ENCODE measurements around the gene CYP2C19. TPM values are rescaled to one million over a fixed set of nuclear protein-coding genes. Genes with fewer than 3 reads are reported as not detected.

The CYP2C19 gene
- total RNA-seq, 1 experiment from 2014 or later = not detected

GRCh38 chr10:94738588-94738987, 23.9 kb upstream of the CYP2C19 start (continued):
- TF ChIP-seq ZNF232 (CRISPR knock-in tag; IDR thresholded peaks at IDR 0.05) = no peak
- TF ChIP-seq, protein P1, sequence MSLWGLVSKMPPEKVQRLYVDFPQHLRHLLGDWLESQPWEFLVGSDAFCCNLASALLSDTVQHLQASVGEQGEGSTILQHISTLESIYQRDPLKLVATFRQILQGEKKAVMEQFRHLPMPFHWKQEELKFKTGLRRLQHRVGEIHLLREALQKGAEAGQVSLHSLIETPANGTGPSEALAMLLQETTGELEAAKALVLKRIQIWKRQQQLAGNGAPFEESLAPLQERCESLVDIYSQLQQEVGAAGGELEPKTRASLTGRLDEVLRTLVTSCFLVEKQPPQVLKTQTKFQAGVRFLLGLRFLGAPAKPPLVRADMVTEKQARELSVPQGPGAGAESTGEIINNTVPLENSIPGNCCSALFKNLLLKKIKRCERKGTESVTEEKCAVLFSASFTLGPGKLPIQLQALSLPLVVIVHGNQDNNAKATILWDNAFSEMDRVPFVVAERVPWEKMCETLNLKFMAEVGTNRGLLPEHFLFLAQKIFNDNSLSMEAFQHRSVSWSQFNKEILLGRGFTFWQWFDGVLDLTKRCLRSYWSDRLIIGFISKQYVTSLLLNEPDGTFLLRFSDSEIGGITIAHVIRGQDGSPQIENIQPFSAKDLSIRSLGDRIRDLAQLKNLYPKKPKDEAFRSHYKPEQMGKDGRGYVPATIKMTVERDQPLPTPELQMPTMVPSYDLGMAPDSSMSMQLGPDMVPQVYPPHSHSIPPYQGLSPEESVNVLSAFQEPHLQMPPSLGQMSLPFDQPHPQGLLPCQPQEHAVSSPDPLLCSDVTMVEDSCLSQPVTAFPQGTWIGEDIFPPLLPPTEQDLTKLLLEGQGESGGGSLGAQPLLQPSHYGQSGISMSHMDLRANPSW (CRISPR knock-in tag; conservative IDR thresholded peaks at IDR 0.05; ENCODE audit: low read depth) = no peak
- no peak for TF ChIP-seq ZNF416 (CRISPR knock-in tag; IDR thresholded peaks at IDR 0.05)
- TF ChIP-seq NR2C2 (CRISPR knock-in tag; IDR thresholded peaks at IDR 0.05) = no peak

DNA sequence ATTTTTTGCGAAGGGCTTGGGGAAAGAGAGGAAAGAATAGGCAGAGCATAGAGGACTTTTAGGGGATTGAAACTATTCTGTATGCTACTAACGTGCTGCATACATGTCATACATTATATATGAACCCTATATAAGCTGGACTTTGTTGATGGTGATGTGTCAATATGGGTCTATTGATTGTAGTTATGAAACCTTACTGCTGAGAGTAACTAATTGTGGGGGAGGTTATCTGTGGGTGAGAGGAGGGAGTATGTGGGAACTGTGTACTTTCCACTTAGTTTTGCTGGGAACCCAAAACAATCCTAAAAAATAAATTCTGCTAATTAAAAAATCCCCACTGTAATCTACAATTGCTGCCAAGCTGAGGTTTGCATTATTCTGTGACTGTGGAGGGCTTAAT, 15.3 kb upstream of the CYP2C19 start:
- no peaks in the 10 kb centered on the region for H3K4me1 Mint-ChIP-seq
- H3K27me3 Mint-ChIP-seq (ENCODE audit: low read depth) = peaks cover 4% of the 10 kb centered on the region
- ChIA-PET POLR2A (no interaction called here), CTCF (no interaction called here)
- DNase-seq (ENCODE audit: low spot score) = no peak
- no peak for ATAC-seq
- H3K27ac Mint-ChIP-seq = no peak overlapping the region
- peaks cover 60% of the 10 kb centered on the region for H3K9me3 Mint-ChIP-seq
- H3K4me3 Mint-ChIP-seq = no peak overlapping the region
- peaks cover 34% of the 10 kb centered on the region for H3K36me3 Mint-ChIP-seq
- TF ChIP-seq, protein P2, sequence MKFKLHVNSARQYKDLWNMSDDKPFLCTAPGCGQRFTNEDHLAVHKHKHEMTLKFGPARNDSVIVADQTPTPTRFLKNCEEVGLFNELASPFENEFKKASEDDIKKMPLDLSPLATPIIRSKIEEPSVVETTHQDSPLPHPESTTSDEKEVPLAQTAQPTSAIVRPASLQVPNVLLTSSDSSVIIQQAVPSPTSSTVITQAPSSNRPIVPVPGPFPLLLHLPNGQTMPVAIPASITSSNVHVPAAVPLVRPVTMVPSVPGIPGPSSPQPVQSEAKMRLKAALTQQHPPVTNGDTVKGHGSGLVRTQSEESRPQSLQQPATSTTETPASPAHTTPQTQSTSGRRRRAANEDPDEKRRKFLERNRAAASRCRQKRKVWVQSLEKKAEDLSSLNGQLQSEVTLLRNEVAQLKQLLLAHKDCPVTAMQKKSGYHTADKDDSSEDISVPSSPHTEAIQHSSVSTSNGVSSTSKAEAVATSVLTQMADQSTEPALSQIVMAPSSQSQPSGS (CRISPR knock-in tag; IDR thresholded peaks at IDR 0.05; ENCODE audit: borderline replicate concordance, low read depth) = no peak
- TF ChIP-seq, protein P3, sequence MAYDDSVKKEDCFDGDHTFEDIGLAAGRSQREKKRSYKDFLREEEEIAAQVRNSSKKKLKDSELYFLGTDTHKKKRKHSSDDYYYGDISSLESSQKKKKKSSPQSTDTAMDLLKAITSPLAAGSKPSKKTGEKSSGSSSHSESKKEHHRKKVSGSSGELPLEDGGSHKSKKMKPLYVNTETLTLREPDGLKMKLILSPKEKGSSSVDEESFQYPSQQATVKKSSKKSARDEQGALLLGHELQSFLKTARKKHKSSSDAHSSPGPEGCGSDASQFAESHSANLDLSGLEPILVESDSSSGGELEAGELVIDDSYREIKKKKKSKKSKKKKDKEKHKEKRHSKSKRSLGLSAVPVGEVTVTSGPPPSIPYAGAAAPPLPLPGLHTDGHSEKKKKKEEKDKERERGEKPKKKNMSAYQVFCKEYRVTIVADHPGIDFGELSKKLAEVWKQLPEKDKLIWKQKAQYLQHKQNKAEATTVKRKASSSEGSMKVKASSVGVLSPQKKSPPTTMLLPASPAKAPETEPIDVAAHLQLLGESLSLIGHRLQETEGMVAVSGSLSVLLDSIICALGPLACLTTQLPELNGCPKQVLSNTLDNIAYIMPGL (CRISPR knock-in tag; IDR thresholded peaks at IDR 0.05) = no peak
- TF ChIP-seq SOX15 (CRISPR knock-in tag; IDR thresholded peaks at IDR 0.05) (no peak), GRHL2 (CRISPR knock-in tag; IDR thresholded peaks at IDR 0.05; ENCODE audit: insufficient replicate concordance, severe bottlenecking) (no peak), ESRRA (CRISPR knock-in tag; IDR thresholded peaks at IDR 0.05; ENCODE audit: borderline replicate concordance) (no peak), MYBL2 (CRISPR knock-in tag; IDR thresholded peaks at IDR 0.05) (no peak)

GRCh38 chr10:94747838-94748237, 14.6 kb upstream of the CYP2C19 start:
- ATAC-seq (no peak), DNase-seq (ENCODE audit: low spot score) (no peak)
- TF ChIP-seq NR1H2 (CRISPR knock-in tag; IDR thresholded peaks at IDR 0.05) = no peak
- TF ChIP-seq MXD4 (CRISPR knock-in tag; IDR thresholded peaks at IDR 0.05; ENCODE audit: borderline replicate concordance) = no peak
- TF ChIP-seq E2F1 (CRISPR knock-in tag; IDR thresholded peaks at IDR 0.05) = no peak
- no peak for TF ChIP-seq ZSCAN18 (CRISPR knock-in tag; IDR thresholded peaks at IDR 0.05)
- TF ChIP-seq GABPB1 (CRISPR knock-in tag; IDR thresholded peaks at IDR 0.05) = no peak
- TF ChIP-seq, protein P3 (CRISPR knock-in tag; IDR thresholded peaks at IDR 0.05) = no peak
- no peak for TF ChIP-seq ZNF219 (CRISPR knock-in tag; IDR thresholded peaks at IDR 0.05; ENCODE audit: borderline replicate concordance)
- no peak for TF ChIP-seq RELA (CRISPR knock-in tag; IDR thresholded peaks at IDR 0.05; ENCODE audit: borderline replicate concordance)
- TF ChIP-seq OVOL2 (CRISPR knock-in tag; IDR thresholded peaks at IDR 0.05; ENCODE audit: borderline replicate concordance) = no peak
- no peak for TF ChIP-seq ZNF232 (CRISPR knock-in tag; IDR thresholded peaks at IDR 0.05)
- TF ChIP-seq NR3C1 (CRISPR knock-in tag; conservative IDR thresholded peaks at IDR 0.05; ENCODE audit: low read depth) = no peak
- no peak for TF ChIP-seq CREB1 (CRISPR knock-in tag; IDR thresholded peaks at IDR 0.05)
- TF ChIP-seq, protein P4, sequence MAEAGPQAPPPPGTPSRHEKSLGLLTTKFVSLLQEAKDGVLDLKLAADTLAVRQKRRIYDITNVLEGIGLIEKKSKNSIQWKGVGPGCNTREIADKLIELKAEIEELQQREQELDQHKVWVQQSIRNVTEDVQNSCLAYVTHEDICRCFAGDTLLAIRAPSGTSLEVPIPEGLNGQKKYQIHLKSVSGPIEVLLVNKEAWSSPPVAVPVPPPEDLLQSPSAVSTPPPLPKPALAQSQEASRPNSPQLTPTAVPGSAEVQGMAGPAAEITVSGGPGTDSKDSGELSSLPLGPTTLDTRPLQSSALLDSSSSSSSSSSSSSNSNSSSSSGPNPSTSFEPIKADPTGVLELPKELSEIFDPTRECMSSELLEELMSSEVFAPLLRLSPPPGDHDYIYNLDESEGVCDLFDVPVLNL (CRISPR knock-in tag; IDR thresholded peaks at IDR 0.05; ENCODE audit: borderline replicate concordance, low read depth) = no peak
- ChIA-PET CTCF (no interaction called here), POLR2A (no interaction called here)
- H3K36me3 Mint-ChIP-seq = peaks cover 27% of the 10 kb centered on the region
- peaks cover 4% of the 10 kb centered on the region for H3K27me3 Mint-ChIP-seq (ENCODE audit: low read depth)
- no peak overlapping the region for H3K4me3 Mint-ChIP-seq
- no peaks in the 10 kb centered on the region for H3K4me1 Mint-ChIP-seq
- H3K9me3 Mint-ChIP-seq = peaks cover 53% of the 10 kb centered on the region
- no peak overlapping the region for H3K27ac Mint-ChIP-seq
